Caco-2 (cell line): ENCODE measurements around the gene CAPZB. TPM values are rescaled to one million over a fixed set of nuclear protein-coding genes. Genes with fewer than 3 reads are reported as not detected.

ENCODE experiments used
- Bru-seq: library from RNA; stranded (reverse); fragments of 400-500 nt; gene quantifications from one replicate; lab custom pipeline; 2021; lab: Mats Ljungman, UMichigan
- BruChase-seq, 2 experiments: library from RNA; stranded (reverse); fragments of 400-500 nt; gene quantifications; one replicate each; lab custom pipeline; 2021; lab: Mats Ljungman, UMichigan
- BruUV-seq: library from RNA; stranded (reverse); fragments of 400-500 nt; replicated peaks from 2 replicates; lab custom pipeline; 2021; lab: Mats Ljungman, UMichigan
- CTCF ChIA-PET: fragments of 300-600 bp; sonication (Branson Sonifier 250); formaldehyde crosslinking; loops from one replicate; lab custom pipeline; 2022; ENCODE audit warnings: antibody characterized with exemption; lab: Charles Lee
- POLR2A ChIA-PET: fragments of 300-600 bp; sonication (Branson Sonifier 250); formaldehyde crosslinking; loops from one replicate; lab custom pipeline; 2022; ENCODE audit warnings: antibody characterized with exemption; lab: Charles Lee
- DNase-seq, 2 experiments: peaks; one replicate each; pipeline versions ENCODE4 v3.0.0 to v3.0.0-alpha.2; 2020 to 2022
- H3K27me3 ChIP-seq: replicated peaks from 2 replicates; pipeline ENCODE4 v1.6.0; 2011; ENCODE audit warnings: low read length; ENCODE audit not compliant: control insufficient read depth, insufficient read depth
- H3K36me3 ChIP-seq: 2 replicates; pipeline ENCODE4 v1.5.1; 2011; ENCODE audit warnings: low read length; ENCODE audit not compliant: control insufficient read depth, insufficient read depth
- H3K4me1 ChIP-seq: fragments of 250-450 bp; sonication (Bioruptor Pico); 2 replicates; pipeline ENCODE4 v1.5.1; 2020; ENCODE audit warnings: mild to moderate bottlenecking
- H3K4me3 ChIP-seq: 2 replicates; pipeline ENCODE4 v1.5.1; 2011; ENCODE audit warnings: low read depth, mild to moderate bottlenecking, control low read depth, low read length
- H3K9me3 ChIP-seq: fragments of 250-450 bp; sonication (Bioruptor Pico); 2 replicates; pipeline ENCODE4 v1.5.1; 2020; ENCODE audit warnings: mild to moderate bottlenecking, moderate library complexity
- H3K27ac Mint-ChIP-seq: one replicate; pipeline ENCODE4 v1.8.0; 2022; ENCODE audit warnings: mixed read lengths; ENCODE audit not compliant: unreplicated experiment
- H3K27me3 Mint-ChIP-seq: one replicate; pipeline ENCODE4 v1.8.0; 2022; ENCODE audit warnings: mixed read lengths; ENCODE audit not compliant: insufficient read depth, unreplicated experiment
- H3K36me3 Mint-ChIP-seq: one replicate; pipeline ENCODE4 v1.8.0; 2022; ENCODE audit warnings: mild to moderate bottlenecking, mixed read lengths; ENCODE audit not compliant: insufficient read depth, unreplicated experiment
- H3K4me1 Mint-ChIP-seq: one replicate; pipeline ENCODE4 v1.8.0; 2022; ENCODE audit warnings: low read depth, mixed read lengths; ENCODE audit not compliant: unreplicated experiment
- H3K4me3 Mint-ChIP-seq: one replicate; pipeline ENCODE4 v1.8.0; 2022; ENCODE audit warnings: mild to moderate bottlenecking, moderate library complexity, mixed read lengths; ENCODE audit not compliant: unreplicated experiment
- H3K9me3 Mint-ChIP-seq: one replicate; pipeline ENCODE4 v1.8.0; 2022; ENCODE audit warnings: mixed read lengths; ENCODE audit not compliant: unreplicated experiment
- CTCF ChIP-seq, 2 experiments: fragments of 200-600 bp in 1 of 2; IDR thresholded peaks; 1 replicate in 1 of 2; 2 replicates in 1 of 2; pipeline versions ENCODE4 v1.5.1 to v1.8.0; 2011 to 2022; ENCODE audit warnings: antibody characterized with exemption in 1 of 2, control low read depth in 1 of 2, inconsistent platforms in 1 of 2, low read depth in 1 of 2, low read length in 1 of 2, mild to moderate bottlenecking in 1 of 2, moderate library complexity in 1 of 2; ENCODE audit not compliant: insufficient read depth in 1 of 2, severe bottlenecking in 1 of 2, unreplicated experiment in 1 of 2
- intact Hi-C: fragments of 100-400 bp; cut with micrococcal nuclease; formaldehyde crosslinking; loops from one replicate; pipeline ENCODE4 v1.10.0; 2022; ENCODE audit not compliant: unreplicated experiment
- long read RNA-seq: library from polyadenylated mRNA; stranded (forward); transcript quantifications from one replicate; pipeline ENCODE4 v2.0.0, GENCODE V29; 2022
- total RNA-seq: library from RNA; stranded (reverse); gene quantifications from 2 replicates; pipeline ENCODE4 v1.2.3, GENCODE V29; 2022

The CAPZB gene
- 205 and 223 TPM in 2 replicates for total RNA-seq
- Bru-seq, nascent RNA, result percentile 79 among the genes with signal in this experiment
- percentile 72 among the genes with signal in this experiment for BruChase-seq, experiment 1, labeled RNA remaining after a 2-hour chase
- BruChase-seq, experiment 2, labeled RNA remaining after a 6-hour chase, result percentile 76 among the genes with signal in this experiment
- long read RNA-seq, transcript CAPZB-201 (9 exons, 858 nt), result major isoform, 124 of 139 reads
- long read RNA-seq, partial matches to known transcripts, result 3 of 139 reads
- long read RNA-seq, other reads (novel, unspliced or antisense), result 8 of 139 reads

DNA sequence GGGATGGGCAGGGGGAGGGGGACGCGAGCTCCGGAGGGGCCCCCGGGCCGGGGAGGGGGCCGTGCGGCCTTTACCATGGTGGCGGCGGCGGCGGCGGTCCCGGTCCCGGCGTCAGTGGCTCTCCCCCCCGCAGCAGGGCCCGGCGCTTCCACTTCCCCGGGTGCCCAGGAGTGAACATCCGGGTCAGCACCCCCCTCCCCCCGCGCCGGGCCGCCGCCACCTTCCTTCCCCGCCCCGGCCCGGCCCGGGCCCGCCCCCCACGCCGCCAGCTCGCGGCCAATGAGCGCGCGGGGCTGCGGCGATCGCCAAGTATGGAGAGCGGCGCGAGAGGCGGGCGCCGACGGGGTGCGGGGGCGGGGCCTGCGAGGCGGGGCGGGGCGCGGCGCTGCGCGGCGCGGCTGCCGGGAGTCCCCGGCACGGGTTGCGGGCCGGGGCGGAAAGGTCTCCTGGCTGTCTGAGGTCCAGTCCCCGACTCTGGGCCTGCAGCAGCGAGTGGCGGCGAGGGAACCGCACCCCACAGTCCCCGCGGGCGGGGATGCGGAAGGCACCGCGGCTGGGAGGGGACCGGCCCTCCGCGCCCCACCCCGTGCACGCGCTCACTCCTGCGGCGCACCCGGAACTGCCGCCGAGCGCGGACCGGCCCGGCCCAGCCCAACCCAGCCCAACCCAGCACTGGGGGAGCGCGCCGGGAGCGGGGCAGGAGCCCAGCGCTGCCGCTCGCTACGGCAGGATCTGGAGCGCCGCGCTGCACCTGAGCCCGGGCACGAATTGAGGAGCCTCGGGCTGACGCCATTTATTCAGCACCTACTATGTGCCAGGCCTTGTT, at the start of gene CAPZB:
TSS of gene CAPZB (minus strand) at position 178 of the 826 bp plus-strand sequence. CDS start at position 77, 101 bp downstream.
- Histone ChIP-seq H3K4me1 (peaks cover 6% of the 10 kb centered on the region; the same call in 1 of the 2 replicates), H3K9me3 (no peaks in the 10 kb centered on the region), H3K36me3 (no peaks in the 10 kb centered on the region; the same call in 1 of the 2 replicates), H3K4me3 (peak within 1 kb of the TSS; percentile 97), H3K27me3 (no peaks in the 10 kb centered on the region)
- H3K36me3 Mint-ChIP-seq, result peaks cover 26% of the 10 kb centered on the region
- peak; percentile 86 to 92 for DNase-seq
- BruUV-seq, result no TSS peak
- H3K4me3 Mint-ChIP-seq, result peak within 1 kb of the TSS; percentile 91
- peak within 1 kb of the TSS; percentile 93 for H3K27ac Mint-ChIP-seq
- intact Hi-C loops, result loop anchor here (5.0 kb wide), 4 partner anchors 38 to 167 kb away; a partner anchor contains a TSS
- no peak for TF ChIP-seq CTCF (IDR thresholded peaks at IDR 0.05; ENCODE audit: insufficient read depth in 1 of 2, low read depth in 1 of 2, low read length in 1 of 2, severe bottlenecking in 1 of 2, unreplicated experiment in 1 of 2)
- POLR2A ChIA-PET, result interaction anchor here (0.5 to 1.0 kb wide), 15 partner anchors 10 to 1698 kb away, joined by 3 to 14 read pairs (median 5); no protein-coding TSS in a partner anchor
- H3K4me1 Mint-ChIP-seq, result peaks cover 17% of the 10 kb centered on the region
- CTCF ChIA-PET, result interaction anchor here (0.6 to 1.0 kb wide), 4 partner anchors 34 to 955 kb away, joined by 3 to 8 read pairs (median 4); partner anchors contain the start of gene ALDH4A1
- H3K27me3 Mint-ChIP-seq, result no peaks in the 10 kb centered on the region
- H3K9me3 Mint-ChIP-seq, result no peaks in the 10 kb centered on the region

GRCh38 chr1:19534281-19534680, 48.9 kb upstream of the CAPZB start:
- Mint-ChIP-seq H3K27ac (no peak overlapping the region), H3K27me3 (no peaks in the 10 kb centered on the region), H3K9me3 (peaks cover 13% of the 10 kb centered on the region), H3K4me1 (no peaks in the 10 kb centered on the region), H3K36me3 (no peaks in the 10 kb centered on the region), H3K4me3 (no peak overlapping the region)
- Histone ChIP-seq H3K4me1 (no peaks in the 10 kb centered on the region), H3K36me3 (no peaks in the 10 kb centered on the region), H3K27me3 (no peaks in the 10 kb centered on the region), H3K4me3 (no peak overlapping the region), H3K9me3 (no peaks in the 10 kb centered on the region)
- DNase-seq, result no peak
- ChIA-PET POLR2A (no interaction called here), CTCF (no interaction called here)
- intact Hi-C loops, result no loop called here
- TF ChIP-seq CTCF (IDR thresholded peaks at IDR 0.05; ENCODE audit: insufficient read depth in 1 of 2, low read depth in 1 of 2, low read length in 1 of 2, severe bottlenecking in 1 of 2, unreplicated experiment in 1 of 2), result no peak
- no TSS peak for BruUV-seq

- no peaks in the 10 kb centered on the region for H3K4me1 ChIP-seq
- POLR2A ChIA-PET, result no interaction called here
- no peak for DNase-seq
- Mint-ChIP-seq H3K4me1 (no peaks in the 10 kb centered on the region), H3K4me3 (no peak overlapping the region), H3K36me3 (no peaks in the 10 kb centered on the region), H3K27ac (no peak overlapping the region), H3K27me3 (no peaks in the 10 kb centered on the region), H3K9me3 (peaks cover 13% of the 10 kb centered on the region)
- intact Hi-C loops, result no loop called here
- no peaks in the 10 kb centered on the region for H3K36me3 ChIP-seq
- no TSS peak for BruUV-seq
- H3K9me3 ChIP-seq, result no peaks in the 10 kb centered on the region
- no peak overlapping the region for H3K4me3 ChIP-seq
- H3K27me3 ChIP-seq, result no peaks in the 10 kb centered on the region
- CTCF ChIA-PET, result no interaction called here
- no peak for TF ChIP-seq CTCF (IDR thresholded peaks at IDR 0.05; ENCODE audit: insufficient read depth in 1 of 2, low read depth in 1 of 2, low read length in 1 of 2, severe bottlenecking in 1 of 2, unreplicated experiment in 1 of 2)
These were observed 48.3 kb upstream of the CAPZB start for GRCh38 chr1:19533626-19534025.
